ENCODE results near the gene STUB1.

The STUB1 gene

GRCh38 chr16:633336-634050 lies 46.7 kb upstream of the STUB1 start (continued):
- no peak for TF ChIP-seq CREB5 (CRISPR knock-in tag; IDR thresholded peaks at IDR 0.05; ENCODE audit: low read depth)
- TF ChIP-seq ZNF565 (CRISPR knock-in tag; conservative IDR thresholded peaks at IDR 0.05; ENCODE audit: low read depth) = no peak
- no peak for TF ChIP-seq PATZ1 (CRISPR knock-in tag; IDR thresholded peaks at IDR 0.05; ENCODE audit: borderline replicate concordance)
- TF ChIP-seq PPARA (CRISPR knock-in tag; IDR thresholded peaks at IDR 0.05; ENCODE audit: borderline replicate concordance) = no peak
- no peak for TF ChIP-seq ISL1 (CRISPR knock-in tag; IDR thresholded peaks at IDR 0.05)

GRCh38 chr16:634051-634670 lies 46.0 kb upstream of the STUB1 start:
- ATAC-seq = no peak
- no peak for TF ChIP-seq ARNTL (CRISPR knock-in tag; IDR thresholded peaks at IDR 0.05; ENCODE audit: borderline replicate concordance, low read depth)
- no peak for TF ChIP-seq ZNF8 (CRISPR knock-in tag; IDR thresholded peaks at IDR 0.05)
- TF ChIP-seq ISL1 (CRISPR knock-in tag; IDR thresholded peaks at IDR 0.05) = no peak
- TF ChIP-seq SNAI2 (CRISPR knock-in tag; IDR thresholded peaks at IDR 0.05) = no peak
- TF ChIP-seq PPARA (CRISPR knock-in tag; IDR thresholded peaks at IDR 0.05; ENCODE audit: borderline replicate concordance) = no peak
- no peak for TF ChIP-seq PATZ1 (CRISPR knock-in tag; IDR thresholded peaks at IDR 0.05; ENCODE audit: borderline replicate concordance)
- TF ChIP-seq ZNF70 (CRISPR knock-in tag; IDR thresholded peaks at IDR 0.05) = no peak
- TF ChIP-seq ZNF565 (CRISPR knock-in tag; conservative IDR thresholded peaks at IDR 0.05; ENCODE audit: low read depth) = no peak

- TF ChIP-seq TSHZ2 (CRISPR knock-in tag; IDR thresholded peaks at IDR 0.05) (no peak), ARNTL (CRISPR knock-in tag; IDR thresholded peaks at IDR 0.05; ENCODE audit: borderline replicate concordance, low read depth) (no peak), RARB (CRISPR knock-in tag; IDR thresholded peaks at IDR 0.05) (no peak), ZC3H10 (CRISPR knock-in tag; IDR thresholded peaks at IDR 0.05) (no peak), TCF4 (CRISPR knock-in tag; IDR thresholded peaks at IDR 0.05; ENCODE audit: borderline replicate concordance) (no peak)
- no peak for ATAC-seq
These were observed 45.2 kb upstream of the STUB1 start for GRCh38 chr16:634996-635395.

GRCh38 chr16:635573-636205 lies 44.5 kb upstream of the STUB1 start:
- peak; percentile 0; the same call in 2 of the 3 replicates for ATAC-seq

More at GRCh38 chr16:635573-636205, 44.5 kb upstream of the STUB1 start:
- TF ChIP-seq SNAI2 (CRISPR knock-in tag; IDR thresholded peaks at IDR 0.05) (no peak), TSHZ2 (CRISPR knock-in tag; IDR thresholded peaks at IDR 0.05) (no peak)

Measured in SK-N-SH treated with all-trans-retinoic acid at 6 μM for 48 hours (cell line).